Activated gamma-delta T cell treated with anti-CD3 and anti-CD28 coated beads, Interleukin-2, amount 50 U/mL, for 16 hours (primary cell): ENCODE results near the gene CHTF18.
A peak's percentile ranks its signal among the peaks of the same experiment; 100 is the strongest.
"Not testable (repeated sequence)": the region's sequence is repeated elsewhere in the genome, so short reads cannot be mapped to it uniquely, and the experiment has no call there.

ENCODE experiments used
- DNase-seq: peaks from one replicate; pipeline ENCODE4 v3.0.0-alpha.2; 2020; ENCODE audit warnings: low read depth

CHTF18 gene

DNA sequence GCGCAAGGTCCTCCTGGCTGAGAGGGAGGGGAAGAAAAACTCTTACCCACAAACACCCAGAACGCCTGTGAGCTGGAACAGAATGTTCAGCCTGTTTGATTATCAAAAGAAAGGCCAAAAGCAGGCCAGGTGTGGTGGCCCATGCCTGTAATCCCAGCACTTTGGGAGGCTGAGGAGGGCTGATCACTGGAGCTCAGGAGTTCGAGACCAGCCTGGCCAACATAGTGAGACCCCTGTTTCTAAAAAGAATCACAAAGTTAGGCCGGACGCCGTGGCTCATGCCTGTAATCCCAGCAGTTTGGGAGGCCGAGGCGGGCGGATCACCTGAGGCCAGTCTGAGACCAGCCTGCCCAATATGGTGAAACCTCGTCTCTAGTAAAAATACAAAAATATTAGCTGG lies 12.1 kb upstream of the CHTF18 start:
- not testable (repeated sequence) for DNase-seq

DNA sequence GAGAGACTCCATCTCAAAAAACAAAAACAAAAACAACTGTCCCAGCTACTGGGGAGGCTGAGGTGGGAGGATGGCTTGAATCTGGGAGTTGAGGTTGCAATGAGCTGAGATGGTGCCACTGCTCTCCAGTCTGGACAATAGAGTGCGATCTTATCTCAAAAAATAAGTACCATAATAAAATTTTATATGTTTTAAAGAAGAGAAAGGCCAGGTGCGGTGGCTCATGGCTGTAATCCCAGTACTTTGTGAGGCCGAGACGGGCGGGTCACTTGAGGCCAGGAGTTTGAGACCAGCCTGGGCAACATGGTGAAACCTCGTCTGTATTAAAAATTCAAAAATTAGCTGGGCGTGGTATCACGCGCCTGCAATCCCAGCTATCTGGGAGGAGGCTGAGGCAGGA lies 11.6 kb upstream of the CHTF18 start:
- no peak for DNase-seq

DNA sequence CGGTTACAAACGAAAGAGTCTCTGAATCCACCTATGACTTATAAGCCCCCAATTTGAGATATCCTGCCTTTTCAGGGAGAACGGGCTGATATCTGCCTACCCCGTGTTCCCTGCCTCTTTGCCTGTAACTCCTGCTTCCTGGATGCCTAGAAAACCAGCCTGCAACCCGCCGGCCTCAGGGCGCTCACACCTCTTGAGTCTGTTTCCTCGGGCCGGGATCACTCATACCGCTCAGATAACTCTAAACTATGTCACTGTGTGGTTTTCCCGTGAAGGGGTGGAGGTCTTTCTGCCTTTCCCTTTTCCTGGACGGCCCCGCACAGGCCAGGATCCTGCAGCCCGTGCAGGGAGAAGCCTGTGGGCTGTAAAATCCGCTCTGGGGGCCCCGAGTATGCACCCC lies 10.6 kb upstream of the CHTF18 start:
- DNase-seq: no peak

DNA sequence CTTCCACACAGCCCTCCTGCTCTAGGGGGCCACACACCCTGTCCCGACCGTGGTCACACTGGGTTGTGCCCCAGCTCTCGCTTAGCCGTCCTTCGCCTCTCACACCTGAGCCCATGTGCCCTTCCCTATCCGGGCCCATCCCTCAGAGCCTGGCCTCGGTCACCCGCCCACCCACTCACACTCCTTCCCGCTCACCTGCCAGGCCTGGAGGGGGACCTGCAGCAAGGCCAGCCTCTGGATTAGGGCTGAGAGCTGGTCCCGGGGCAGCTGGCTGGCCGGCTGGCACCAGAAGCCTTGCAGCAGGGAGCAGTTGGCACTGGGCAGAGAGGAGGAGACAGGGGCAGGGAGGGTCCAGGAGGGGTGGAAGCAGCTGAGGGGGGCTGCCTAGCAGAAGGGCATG lies 10.0 kb upstream of the CHTF18 start:
- no peak for DNase-seq

DNA sequence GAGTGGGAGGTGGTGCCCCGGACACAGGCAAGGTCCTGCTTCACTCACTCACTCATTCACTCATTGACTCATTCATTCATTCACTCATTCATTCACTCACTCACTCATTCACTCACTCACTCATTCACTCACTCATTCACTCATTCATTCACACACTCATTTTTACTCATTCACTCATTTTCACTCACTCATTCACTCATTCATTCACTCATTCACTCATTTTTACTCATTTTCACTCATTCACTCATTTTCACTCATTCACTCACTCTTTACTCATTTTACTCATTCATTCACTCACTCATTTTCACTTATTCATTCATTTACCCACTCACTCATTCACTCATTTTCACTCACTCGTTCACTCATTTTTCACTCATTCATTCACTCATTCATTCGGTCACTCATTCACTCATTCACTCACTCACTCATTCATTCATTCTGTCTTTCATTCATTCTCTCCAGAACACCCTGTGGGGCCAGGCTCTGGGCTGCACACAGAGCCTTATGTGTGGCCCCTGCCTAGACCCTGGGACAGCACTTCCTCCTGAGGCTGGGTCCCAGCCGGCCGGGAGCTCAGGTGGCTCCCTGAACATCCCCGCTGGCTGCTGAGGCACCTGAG lies 9.4 kb upstream of the CHTF18 start:
- no peak for DNase-seq

DNA sequence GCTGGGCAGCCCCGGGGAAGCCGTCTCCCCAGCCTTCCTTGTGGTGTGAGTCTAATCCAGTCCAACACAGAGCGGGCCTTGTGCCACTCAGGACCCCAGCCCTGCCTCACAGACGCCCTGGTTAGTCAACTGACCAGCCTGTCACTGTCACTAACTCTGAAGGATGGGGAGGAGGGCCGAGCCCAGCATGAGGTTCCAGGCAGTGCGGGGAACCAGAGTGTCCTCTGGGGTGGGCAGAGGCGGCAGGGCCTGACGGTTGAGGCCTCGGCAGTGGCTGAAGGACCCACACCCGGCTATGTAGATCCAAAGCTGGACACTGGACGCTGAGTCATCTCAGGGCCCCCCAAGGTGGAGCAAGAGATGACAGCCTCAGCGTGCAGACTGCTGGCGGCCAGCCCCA lies 8.9 kb upstream of the CHTF18 start:
- DNase-seq: no peak

DNA sequence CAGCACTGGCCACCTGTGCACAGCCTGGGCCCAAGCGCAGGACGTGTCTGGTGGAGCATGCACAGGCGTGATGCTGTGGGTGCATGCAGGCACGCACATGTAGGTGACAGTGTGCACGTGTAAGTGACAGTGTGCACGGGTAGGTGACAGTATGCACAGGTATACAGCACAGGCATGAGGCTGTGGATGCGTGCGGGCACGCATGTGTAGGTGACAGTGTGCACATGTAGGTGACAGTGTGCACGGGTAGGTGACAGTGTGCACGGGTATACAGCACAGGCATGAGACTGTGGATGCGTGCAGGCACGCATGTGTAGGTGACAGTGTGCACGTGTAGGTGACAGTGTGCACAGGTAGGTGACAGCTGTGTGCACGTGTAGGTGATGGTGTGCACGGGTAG lies 8.1 kb upstream of the CHTF18 start:
- no peak for DNase-seq

DNA sequence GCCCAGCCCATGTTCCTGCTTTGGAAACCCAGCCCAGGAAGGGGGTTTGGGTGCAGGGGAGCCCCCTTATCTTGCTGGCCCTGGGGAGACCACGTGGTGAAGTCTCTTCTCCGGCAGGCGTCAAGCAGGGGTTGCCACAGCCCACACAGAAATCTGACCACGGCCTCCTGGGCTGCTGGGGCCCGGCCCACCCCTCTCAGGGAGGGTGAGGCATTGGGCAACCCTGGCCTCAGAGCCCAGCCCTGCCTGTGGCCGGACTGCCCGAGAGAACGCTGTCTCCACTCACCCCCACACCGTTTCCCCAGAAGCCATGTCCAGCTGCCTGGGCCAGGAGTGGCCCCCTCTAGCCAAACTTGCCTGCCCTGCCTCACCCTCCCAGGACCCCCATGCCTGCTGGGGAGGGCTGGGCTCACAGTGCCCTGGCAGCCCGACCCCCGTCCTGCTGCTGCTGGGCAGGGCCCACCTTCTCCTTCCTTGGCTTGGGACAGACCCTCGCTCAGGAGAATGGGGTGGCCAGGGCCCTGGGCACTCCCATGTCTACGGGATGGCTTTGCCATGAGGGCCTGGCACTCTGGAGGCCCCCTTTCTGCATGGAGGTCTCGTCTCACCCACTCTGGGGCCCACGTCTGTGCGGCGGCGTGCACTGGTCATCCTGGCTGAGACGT lies 6.9 kb upstream of the CHTF18 start:
- no peak for DNase-seq

DNA sequence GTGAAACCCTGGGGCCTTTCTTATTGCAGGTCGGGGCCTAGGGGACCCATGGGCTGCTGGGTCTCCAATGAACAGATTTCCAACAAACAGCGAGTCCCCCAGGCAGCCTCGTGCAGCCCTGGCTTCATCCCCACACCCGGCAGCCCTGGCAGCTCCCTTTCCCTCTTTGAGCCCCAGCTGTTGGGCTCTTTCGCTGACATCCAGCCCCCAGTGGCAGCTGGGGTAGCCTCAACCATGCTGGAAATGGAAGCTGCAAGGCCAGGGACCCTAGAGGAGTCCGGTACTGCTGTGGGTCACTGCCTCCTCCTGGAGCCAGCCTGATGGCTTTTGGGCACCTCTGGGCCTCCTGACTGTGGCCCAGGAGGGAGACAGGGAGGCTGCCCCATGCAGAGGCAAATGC lies 6.2 kb upstream of the CHTF18 start:
- DNase-seq: no peak

DNA sequence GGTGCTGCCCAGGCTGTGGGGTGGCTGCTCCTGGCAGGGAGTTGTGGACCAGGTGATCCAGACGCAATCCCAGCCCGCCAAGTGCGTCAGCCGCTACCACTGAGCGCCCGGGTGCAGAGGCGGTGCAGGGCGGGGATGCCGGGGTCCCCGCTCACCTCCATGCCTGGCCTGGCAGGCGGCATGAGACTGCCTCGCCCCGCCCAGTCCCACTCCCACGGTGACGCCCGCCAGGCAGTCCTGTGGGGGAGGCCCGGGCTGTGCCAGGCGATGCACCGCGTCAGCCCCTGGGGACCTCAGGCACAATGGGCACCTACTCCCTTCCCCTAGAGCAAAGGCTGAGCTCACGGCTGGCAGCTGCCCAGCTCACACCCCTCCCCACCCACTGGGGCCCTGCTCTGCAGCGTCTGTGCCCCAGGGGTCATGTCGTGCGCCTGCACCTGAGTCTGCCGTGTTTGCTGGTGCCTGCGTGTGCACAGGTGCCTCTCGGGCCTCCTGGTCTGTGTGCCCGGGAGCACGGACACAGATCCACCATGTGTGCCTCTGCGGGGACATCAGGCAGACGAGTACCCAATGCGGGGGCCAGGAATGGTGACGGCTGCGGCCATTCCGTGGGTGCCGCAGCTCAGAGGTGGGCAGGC lies 5.5 kb upstream of the CHTF18 start:
- DNase-seq: no peak

DNA sequence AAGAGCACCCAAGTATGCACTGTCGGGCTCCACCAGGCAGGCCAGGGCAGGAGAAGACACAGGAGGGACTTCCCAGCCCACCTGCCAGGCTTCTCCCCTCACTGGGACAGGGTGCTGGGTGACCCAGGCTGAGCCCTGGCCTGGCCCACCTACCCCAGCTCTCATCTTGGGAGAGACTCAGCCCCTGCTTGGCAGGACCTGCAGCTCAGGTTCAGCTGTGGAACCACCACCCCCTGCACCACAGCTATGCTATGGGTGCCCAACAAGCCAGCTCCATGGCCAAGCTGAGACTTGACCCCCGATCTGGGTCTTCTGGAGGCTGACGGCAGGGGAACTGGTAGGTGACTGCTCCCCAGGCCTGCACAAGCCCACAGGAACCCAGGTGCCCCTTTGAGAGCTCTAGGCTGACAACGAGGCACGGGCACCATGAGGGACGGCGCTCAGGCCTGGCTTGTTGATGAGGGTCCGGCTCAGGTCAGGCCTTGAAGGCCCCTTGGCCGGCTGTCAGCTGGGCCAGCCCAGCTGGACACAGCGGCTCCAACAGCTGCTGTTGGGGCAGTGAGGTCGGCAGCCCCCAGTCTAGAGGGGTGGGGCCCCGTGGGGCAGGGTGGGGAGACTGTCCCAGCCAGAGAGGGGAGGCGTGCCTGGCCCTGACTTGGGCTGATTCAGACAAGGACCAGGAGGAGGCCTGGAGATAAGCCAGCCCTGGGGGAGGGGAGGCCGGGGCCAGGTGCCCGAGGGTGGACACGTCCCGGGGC lies 4.8 kb upstream of the CHTF18 start:
- no peak for DNase-seq

DNA sequence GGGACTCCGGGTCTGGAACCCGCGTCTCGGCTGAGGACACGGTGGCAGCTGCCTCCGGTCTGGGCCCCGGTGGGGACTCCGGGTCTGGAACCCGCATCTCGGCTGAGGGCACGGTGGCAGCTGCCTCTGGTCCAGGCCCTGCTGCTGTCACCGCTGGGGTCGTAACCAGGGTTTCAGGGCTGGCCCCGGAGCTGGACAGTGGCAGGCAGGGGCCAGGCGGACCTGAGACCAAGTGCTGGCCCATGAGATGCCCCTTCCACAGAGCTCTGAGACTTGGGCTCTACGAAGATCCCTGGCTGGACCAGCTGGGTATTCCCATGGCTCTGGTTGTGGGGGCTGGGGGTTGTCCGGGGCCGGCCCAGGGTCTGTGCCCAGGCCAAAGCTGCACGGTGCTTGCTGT lies 4.0 kb upstream of the CHTF18 start:
- no peak for DNase-seq

DNA sequence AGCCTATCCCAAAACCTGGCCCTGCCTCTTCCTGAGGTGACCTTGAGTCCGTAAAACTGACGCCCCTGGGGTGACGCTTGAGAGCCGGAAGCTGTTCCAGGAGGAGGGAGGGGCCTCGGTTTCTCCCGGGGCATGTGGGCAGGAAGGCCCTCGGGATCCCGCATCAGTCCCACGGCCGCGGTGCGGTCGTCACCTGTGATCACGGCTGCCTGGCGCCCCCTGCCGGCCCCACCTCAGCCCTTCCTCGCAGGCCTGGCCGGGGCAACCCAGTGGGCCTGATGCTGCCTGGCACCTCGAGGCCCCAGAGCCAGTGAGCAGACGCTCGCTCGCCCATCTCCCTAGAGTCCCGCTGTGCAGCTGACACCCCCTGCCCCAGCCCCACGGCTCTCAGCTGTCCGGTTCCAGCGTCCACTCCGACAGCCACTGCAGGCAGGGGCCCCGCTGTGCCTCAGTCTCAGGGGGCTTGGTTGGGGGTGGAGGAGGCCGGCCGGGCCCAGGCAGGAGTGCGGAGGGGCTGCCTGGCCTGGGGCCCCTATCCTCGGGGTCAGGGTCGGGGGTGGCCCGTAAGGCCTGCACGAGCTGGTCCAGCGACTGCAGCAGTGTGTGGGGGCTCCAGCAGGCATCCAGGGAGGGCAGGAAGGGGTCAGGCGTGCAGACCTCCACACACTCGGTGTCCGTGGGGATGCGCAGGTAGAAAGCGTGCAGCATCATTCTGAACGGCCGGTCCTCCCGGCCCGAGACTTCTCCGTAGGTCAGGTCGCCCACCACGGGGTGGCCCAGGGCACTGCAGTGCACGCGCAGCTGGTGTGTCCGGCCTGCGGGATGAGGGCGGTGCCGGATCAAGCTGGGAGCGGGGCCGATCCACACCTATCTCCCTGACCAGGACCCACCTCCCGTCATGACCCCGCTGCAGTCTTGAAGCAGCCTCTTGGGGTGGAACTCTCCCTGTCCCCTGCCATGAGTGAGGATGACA lies 2.6 kb upstream of the CHTF18 start:
- peak; percentile 65 for DNase-seq

DNA sequence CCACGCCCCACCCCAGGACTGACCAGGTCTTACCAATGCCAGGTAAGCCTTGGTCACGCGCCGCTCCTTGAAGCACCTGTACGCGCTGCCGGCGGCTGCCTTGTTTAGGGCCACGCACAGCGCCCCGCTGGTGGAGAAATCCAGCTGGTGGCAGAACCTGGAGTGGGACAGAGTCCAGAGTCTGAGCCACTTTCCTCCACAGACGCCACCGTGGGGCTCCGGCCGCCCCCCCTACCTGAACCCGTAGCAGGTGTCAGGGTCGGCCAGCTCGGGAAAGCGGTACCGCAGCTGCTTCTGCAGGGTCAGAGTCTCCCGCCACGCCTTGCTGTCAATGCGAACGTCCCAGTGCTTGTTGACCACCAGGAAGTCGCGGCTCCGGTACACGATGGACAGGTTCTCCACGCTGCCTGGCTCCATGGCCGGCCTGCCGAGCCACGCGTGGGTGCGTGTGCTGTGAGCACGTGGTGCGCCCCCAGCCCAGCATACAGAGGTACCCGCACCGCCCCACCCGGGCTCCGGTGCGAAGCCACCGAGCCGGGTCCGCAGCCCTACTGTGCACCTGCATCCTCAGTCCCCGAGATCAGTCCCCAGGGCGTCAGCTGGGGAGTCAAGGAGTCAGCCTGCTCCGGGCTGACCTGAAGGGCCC lies 976 bp upstream of the CHTF18 start:
- DNase-seq: no peak

DNA sequence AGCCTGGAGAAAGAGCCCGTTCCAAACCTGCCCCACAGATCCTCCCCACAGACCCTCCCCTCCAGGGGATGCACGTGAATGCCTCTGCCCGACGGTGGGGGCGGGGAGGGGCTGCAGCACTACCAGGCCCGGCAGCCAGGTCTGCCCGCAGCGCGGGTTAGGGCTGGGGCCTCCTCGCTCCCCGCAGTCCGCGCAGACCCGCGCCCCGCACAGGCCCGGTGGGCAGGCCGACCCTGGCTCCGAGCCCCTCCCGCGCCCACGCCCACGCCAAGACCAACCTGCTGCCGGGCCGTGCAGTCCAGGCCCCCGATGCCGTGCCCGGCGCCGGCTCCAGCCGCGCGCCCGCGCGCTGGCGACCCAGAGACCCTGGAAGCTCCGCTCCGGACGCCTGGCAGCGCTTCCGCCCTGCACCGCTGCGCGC lies 432 bp upstream of the CHTF18 start, which contains the start of gene RPUSD1:
Gene RPUSD1, minus strand, starts transcription at position 404 of the 421 bp plus-strand sequence. CDS start 644 bp downstream, outside the sequence.
- DNase-seq: no peak

DNA sequence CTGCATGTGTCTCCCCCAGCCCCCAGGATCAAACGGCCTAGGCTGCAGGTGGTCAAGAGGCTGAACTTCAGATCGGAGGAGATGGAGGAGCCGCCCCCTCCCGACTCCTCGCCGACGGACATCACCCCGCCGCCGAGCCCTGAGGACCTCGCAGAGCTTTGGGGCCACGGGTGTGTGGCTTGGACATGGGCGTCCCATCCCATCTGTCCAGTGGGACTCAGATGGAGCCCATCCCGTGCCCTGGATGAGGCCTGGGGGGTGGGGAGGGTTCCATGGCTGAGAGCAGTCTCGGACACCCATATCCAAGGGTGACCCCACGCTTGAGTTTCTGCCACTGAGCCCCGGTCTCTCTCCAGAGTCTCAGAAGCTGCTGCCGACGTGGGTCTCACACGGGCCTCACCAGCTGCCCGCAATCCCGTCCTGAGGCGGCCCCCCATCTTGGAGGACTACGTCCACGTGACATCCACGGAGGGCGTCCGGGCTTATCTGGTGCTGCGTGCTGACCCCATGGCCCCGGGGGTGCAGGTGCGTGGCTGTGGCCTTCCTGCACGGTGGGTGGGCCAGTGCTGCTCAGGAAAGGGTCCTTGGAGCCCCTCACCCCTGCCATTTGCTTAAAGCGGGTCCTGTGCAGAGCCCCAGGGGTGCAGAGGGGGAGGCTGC lies 901 bp downstream of the CHTF18 start:
- DNase-seq: no peak

DNA sequence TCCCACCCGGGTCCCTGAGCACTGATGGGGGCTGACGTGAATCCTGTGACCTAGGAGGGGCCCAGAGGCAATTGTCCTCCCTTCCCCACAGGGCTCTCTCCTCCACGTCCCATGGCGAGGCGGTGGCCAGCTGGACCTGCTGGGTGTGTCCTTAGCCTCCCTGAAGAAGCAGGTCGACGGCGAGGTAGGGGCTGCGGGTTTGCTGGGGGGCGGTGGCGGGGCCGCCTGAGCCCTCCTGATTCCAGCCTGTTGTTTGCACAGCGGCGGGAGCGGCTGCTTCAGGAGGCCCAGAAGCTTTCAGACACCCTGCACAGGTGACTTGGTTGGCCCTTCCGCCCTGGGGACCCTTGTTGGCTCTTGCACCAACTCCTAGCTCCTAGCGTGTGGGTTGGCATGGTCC lies 1.7 kb downstream of the CHTF18 start:
- no peak for DNase-seq

DNA sequence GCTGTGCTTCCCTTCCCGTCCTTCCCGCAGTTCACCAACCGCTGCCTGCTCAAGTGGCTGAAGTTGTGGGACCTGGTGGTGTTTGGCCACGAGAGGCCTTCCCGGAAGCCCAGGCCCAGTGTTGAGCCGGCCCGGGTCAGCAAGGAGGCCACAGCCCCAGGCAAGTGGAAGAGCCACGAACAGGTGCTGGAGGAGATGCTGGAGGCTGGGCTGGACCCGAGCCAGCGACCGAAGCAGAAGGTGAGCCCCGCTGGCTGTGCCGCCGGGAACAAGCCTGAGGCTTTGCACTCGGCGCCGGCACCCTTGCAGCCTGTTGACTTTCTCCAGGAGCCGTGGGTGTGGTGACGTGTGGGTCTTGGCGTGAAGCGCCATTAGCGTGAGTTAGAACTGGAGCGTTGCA lies 2.7 kb downstream of the CHTF18 start:
- DNase-seq: no peak

DNA sequence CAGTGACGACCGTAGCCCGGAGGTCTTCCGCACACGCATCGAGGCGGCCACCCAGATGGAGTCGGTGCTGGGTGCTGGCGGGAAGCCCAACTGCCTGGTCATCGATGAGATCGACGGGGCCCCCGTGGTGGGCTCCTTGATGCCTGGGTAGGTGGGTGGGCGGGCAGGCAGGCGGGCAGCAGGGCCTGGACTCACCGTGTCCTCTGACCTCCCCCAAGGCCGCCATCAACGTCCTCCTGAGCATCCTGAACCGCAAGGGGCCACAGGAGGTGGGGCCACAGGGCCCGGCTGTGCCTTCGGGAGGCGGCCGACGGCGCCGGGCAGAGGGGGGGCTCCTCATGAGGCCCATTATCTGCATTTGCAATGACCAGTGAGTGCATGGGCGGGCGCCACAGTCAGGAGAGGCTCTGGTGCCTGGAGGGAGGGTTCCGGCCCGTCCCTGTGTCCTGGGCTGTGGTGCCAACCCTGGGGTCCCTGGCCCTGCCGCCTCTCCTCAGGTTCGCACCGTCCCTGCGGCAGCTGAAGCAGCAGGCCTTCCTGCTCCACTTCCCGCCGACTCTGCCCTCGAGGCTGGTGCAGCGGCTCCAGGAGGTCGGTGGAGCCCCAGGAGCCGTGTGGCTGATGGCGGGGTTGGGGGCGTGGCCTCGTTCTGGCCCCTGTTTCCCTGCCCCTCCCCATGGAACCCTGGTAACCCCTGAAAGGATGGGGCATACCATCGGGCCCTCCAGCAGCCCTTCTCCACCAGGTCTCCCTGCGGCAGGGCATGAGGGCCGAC lies 4.0 kb downstream of the CHTF18 start:
- no peak for DNase-seq

DNA sequence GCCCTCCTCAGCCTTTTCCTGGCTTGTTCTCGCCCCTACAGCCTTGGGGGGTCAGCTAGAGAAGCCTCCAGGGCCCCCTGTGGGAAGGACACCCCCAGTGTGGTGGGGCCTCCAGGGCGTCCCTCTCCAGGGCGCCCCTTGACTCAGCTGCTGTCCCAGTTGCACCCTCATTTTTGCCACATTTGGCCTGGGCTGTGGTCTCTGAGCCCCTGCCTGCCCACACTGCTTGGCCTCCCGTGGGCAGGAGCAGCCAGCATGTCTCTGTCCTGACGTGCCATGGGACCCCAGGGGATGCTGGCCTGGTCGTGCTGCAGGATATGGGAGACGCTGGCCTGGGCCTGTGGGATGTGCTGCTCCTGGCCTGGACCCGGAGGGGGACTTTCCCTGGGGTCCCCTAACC lies 5.0 kb downstream of the CHTF18 start:
- no peak for DNase-seq
